H1 (cell line): ENCODE results near the gene TRIM68. TPM values are rescaled to one million over a fixed set of nuclear protein-coding genes. Genes with fewer than 3 reads are reported as not detected.

Experiments used
- CTCF ChIA-PET: fragments of 300-600 bp; sonication (Branson Sonifier 250); formaldehyde crosslinking; loops from one replicate; lab custom pipeline; 2021; ENCODE audit not compliant: partially characterized antibody; lab: Charles Lee
- POLR2A ChIA-PET: fragments of 300-600 bp; sonication (Branson Sonifier 250); formaldehyde crosslinking; loops from one replicate; lab custom pipeline; 2021; ENCODE audit warnings: inconsistent platforms; ENCODE audit not compliant: partially characterized antibody; lab: Charles Lee
- DNase-seq, 2 experiments: peaks; one replicate each; pipeline versions ENCODE4 v3.0.0 to v3.0.0-alpha.2; 2010 to 2022; ENCODE audit warnings: low spot score in 2 of 2, low read depth in 1 of 2, mixed read lengths in 1 of 2
- FAIRE-seq: peaks from 2 replicates; lab custom pipeline; 2011; peaks lifted over from hg19 to GRCh38; lab: Jason Lieb, UNC
- H2AFZ ChIP-seq: 2 replicates; pipeline ENCODE4 v1.8.1; 2012; ENCODE audit warnings: low read length, inconsistent platforms
- H2AK5ac ChIP-seq: 2 replicates; pipeline ENCODE4 v1.6.1; 2013; ENCODE audit warnings: low read depth, low read length
- H2BK120ac ChIP-seq: replicated peaks from 2 replicates; pipeline ENCODE3; 2013; ENCODE audit warnings: low read depth, low read length, inconsistent platforms
- H2BK12ac ChIP-seq: 2 replicates; pipeline ENCODE4 v1.6.1; 2013; ENCODE audit warnings: low read depth, low read length
- H2BK15ac ChIP-seq: 2 replicates; pipeline ENCODE4 v1.6.1; 2013; ENCODE audit warnings: low read length
- H2BK20ac ChIP-seq: 2 replicates; pipeline ENCODE4 v1.6.1; 2013; ENCODE audit warnings: low read length
- H2BK5ac ChIP-seq: 2 replicates; pipeline ENCODE4 v1.6.1; 2013; ENCODE audit warnings: low read depth, low read length
- H3K14ac ChIP-seq: 2 replicates; pipeline ENCODE4 v1.6.1; 2013; ENCODE audit warnings: inconsistent platforms; ENCODE audit not compliant: insufficient read length
- H3K18ac ChIP-seq: 2 replicates; pipeline ENCODE4 v1.6.1; 2013; ENCODE audit warnings: low read length; ENCODE audit errors: extremely low read depth
- H3K23ac ChIP-seq: 2 replicates; pipeline ENCODE4 v1.6.1; 2013; ENCODE audit warnings: inconsistent platforms; ENCODE audit not compliant: insufficient read length
- H3K23me2 ChIP-seq: 2 replicates; pipeline ENCODE4 v1.6.1; 2013; ENCODE audit warnings: low read depth, low read length
- H3K27ac ChIP-seq: 2 replicates; pipeline ENCODE4 v1.6.1; 2011; ENCODE audit warnings: low read depth, low read length, inconsistent platforms
- H3K27me3 ChIP-seq, 4 experiments: replicated peaks in 1 of 4; 1 replicate in 1 of 4; 2 replicates in 3 of 4; pipeline versions ENCODE4 v1.6.1 to v1.8.1; 2011 to 2013; ENCODE audit warnings: low read length in 3 of 4, mild to moderate bottlenecking in 3 of 4, inconsistent platforms in 2 of 4, mixed read lengths in 2 of 4, moderate library complexity in 1 of 4; ENCODE audit not compliant: control insufficient read depth in 3 of 4, insufficient read depth in 3 of 4; ENCODE audit errors: extremely low read depth in 1 of 4
- H3K36me3 ChIP-seq, 4 experiments: 2 replicates each; pipeline versions ENCODE4 v1.6.1 to v1.8.1; 2011 to 2013; ENCODE audit warnings: mild to moderate bottlenecking in 4 of 4, low read length in 3 of 4, moderate library complexity in 2 of 4, control low read depth in 1 of 4, inconsistent platforms in 1 of 4; ENCODE audit not compliant: insufficient read depth in 4 of 4, control insufficient read depth in 2 of 4
- H3K4ac ChIP-seq: replicated peaks from 2 replicates; pipeline ENCODE3; 2013; ENCODE audit warnings: low read length, low read depth, mixed read lengths, inconsistent platforms; ENCODE audit not compliant: insufficient read length
- H3K4me1 ChIP-seq, 4 experiments: replicated peaks in 1 of 4; 1 replicate in 1 of 4; 2 replicates in 3 of 4; pipeline versions ENCODE4 v1.6.1 to v1.8.1; 2011 to 2013; ENCODE audit warnings: low read length in 3 of 4, inconsistent platforms in 2 of 4, mixed read lengths in 1 of 4; ENCODE audit not compliant: insufficient read depth in 4 of 4, control insufficient read depth in 3 of 4
- H3K4me2 ChIP-seq, 2 experiments: 2 replicates each; pipeline versions ENCODE4 v1.6.1 to v1.8.1; 2011 to 2013; ENCODE audit warnings: low read depth in 2 of 2, low read length in 2 of 2, control low read depth in 1 of 2, inconsistent platforms in 1 of 2, mild to moderate bottlenecking in 1 of 2; ENCODE audit not compliant: insufficient read depth in 1 of 2
- H3K4me3 ChIP-seq, 4 experiments: fragments of 200-600, 300-600 bp in 1 of 4; sonication (generic), shearing (Covaris generic), sonication (Bioruptor Twin) in 1 of 4; 2 replicates each; pipeline versions ENCODE4 v1.5.1 to v1.8.1; 2011 to 2016; ENCODE audit warnings: low read length in 4 of 4, low read depth in 3 of 4, control low read depth in 2 of 4, inconsistent platforms in 2 of 4, mild to moderate bottlenecking in 2 of 4, mixed read lengths in 1 of 4, moderate library complexity in 1 of 4; ENCODE audit not compliant: insufficient read depth in 2 of 4; ENCODE audit errors: extremely low read depth in 1 of 4
- H3K56ac ChIP-seq: replicated peaks from 2 replicates; pipeline ENCODE3; 2013; ENCODE audit warnings: low read depth, mild to moderate bottlenecking, mixed read lengths, low read length, inconsistent platforms; ENCODE audit not compliant: insufficient read length
- H3K79me1 ChIP-seq: 2 replicates; pipeline ENCODE4 v1.6.1; 2013; ENCODE audit warnings: low read depth, low read length, control low read depth
- H3K79me2 ChIP-seq, 2 experiments: 2 replicates each; pipeline versions ENCODE4 v1.6.1 to v1.8.1; 2012 to 2013; ENCODE audit warnings: low read length in 2 of 2, mild to moderate bottlenecking in 2 of 2, inconsistent platforms in 1 of 2; ENCODE audit not compliant: insufficient read depth in 2 of 2, control insufficient read depth in 1 of 2
- H3K9ac ChIP-seq, 4 experiments: replicated peaks in 1 of 4; 1 replicate in 1 of 4; 2 replicates in 3 of 4; pipeline versions ENCODE4 v1.6.1 to v1.8.1; 2011 to 2013; ENCODE audit warnings: low read depth in 3 of 4, low read length in 3 of 4, control low read depth in 2 of 4, mild to moderate bottlenecking in 2 of 4, moderate library complexity in 2 of 4, inconsistent platforms in 1 of 4; ENCODE audit errors: extremely low read depth in 1 of 4
- H3K9me3 ChIP-seq, 2 experiments: 2 replicates each; pipeline versions ENCODE4 v1.6.1 to v1.8.1; 2012 to 2013; ENCODE audit warnings: mild to moderate bottlenecking in 2 of 2, moderate library complexity in 2 of 2, control low read depth in 1 of 2, inconsistent platforms in 1 of 2, low read depth in 1 of 2, low read length in 1 of 2, mixed read lengths in 1 of 2; ENCODE audit not compliant: insufficient read depth in 2 of 2
- H4K20me1 ChIP-seq, 2 experiments: replicated peaks in 1 of 2; 2 replicates each; pipeline versions ENCODE3 to v1.8.1; 2011 to 2013; ENCODE audit warnings: inconsistent platforms in 2 of 2, low read length in 2 of 2, mild to moderate bottlenecking in 1 of 2; ENCODE audit not compliant: insufficient read depth in 2 of 2, control insufficient read depth in 1 of 2
- H4K5ac ChIP-seq: 2 replicates; pipeline ENCODE4 v1.6.1; 2013; ENCODE audit warnings: low read length, low read depth, mixed read lengths, inconsistent platforms; ENCODE audit not compliant: insufficient read length
- H4K8ac ChIP-seq: 2 replicates; pipeline ENCODE4 v1.8.0; 2013; ENCODE audit warnings: mild to moderate bottlenecking, moderate library complexity, low read length, inconsistent platforms; ENCODE audit not compliant: insufficient read depth; ENCODE audit errors: extremely low read depth
- H4K91ac ChIP-seq: replicated peaks from 2 replicates; pipeline ENCODE3; 2013; ENCODE audit warnings: low read length, mixed read lengths, inconsistent platforms; ENCODE audit not compliant: insufficient read length
- CHD2 ChIP-seq: IDR thresholded peaks from 2 replicates; pipeline ENCODE4 v1.6.1; 2012; ENCODE audit warnings: low read length, improper control_type of control experiment
- CTBP2 ChIP-seq: IDR thresholded peaks from 2 replicates; pipeline ENCODE4 v1.7.0; 2011; ENCODE audit warnings: borderline replicate concordance, mild to moderate bottlenecking, moderate library complexity, mixed read lengths, low read length; ENCODE audit not compliant: insufficient read depth, insufficient read length
- POU5F1 ChIP-seq: IDR thresholded peaks from 2 replicates; pipeline ENCODE4 v1.6.1; 2011; ENCODE audit warnings: low read depth, mild to moderate bottlenecking, low read length, moderate library complexity
- RAD21 ChIP-seq, 2 experiments: IDR thresholded peaks in 1 of 2; conservative IDR thresholded peaks in 1 of 2; 2 replicates each; pipeline ENCODE4 v1.6.1; 2011; ENCODE audit warnings: low read depth in 2 of 2, low read length in 2 of 2, improper control_type of control experiment in 1 of 2, inconsistent platforms in 1 of 2, mild to moderate bottlenecking in 1 of 2, moderate library complexity in 1 of 2
- SRF ChIP-seq: IDR thresholded peaks from 2 replicates; pipeline ENCODE4 v1.6.1; 2011; ENCODE audit warnings: mild to moderate bottlenecking, low read depth, low read length, moderate library complexity
- WGBS, 2 experiments: shearing (Covaris generic) in 1 of 2; methylation state at CpG; one replicate each; pipeline versions ENCODE4 v1.1.6 to v1.1.7; 2013 to 2015; ENCODE audit warnings: low lambda C conversion rate in 2 of 2, mixed read lengths in 2 of 2, inconsistent platforms in 1 of 2, low coverage in 1 of 2, missing lambda C conversion rate in 1 of 2; ENCODE audit not compliant: insufficient replicate concordance in 2 of 2, insufficient coverage in 1 of 2, insufficient read length in 1 of 2; ENCODE audit errors: extremely low coverage in 1 of 2, missing lambda C conversion rate in 1 of 2; 5-methylcytosine and 5-hydroxymethylcytosine counted together
- polyA plus RNA-seq, 7 experiments: library from polyadenylated mRNA; depleted of rRNA in 3 of 7; stranded (reverse) in 5 of 7; unstranded in 2 of 7; fragments of >200 nt in 5 of 7; fragments of 200-250 nt in 2 of 7; gene quantifications; 1 replicate in 5 of 7; 2 replicates in 1 of 7; 4 replicates in 1 of 7; pipeline versions ENCODE4 v1.2.1 to v1.2.3, GENCODE V29; 2011 to 2013; ENCODE audit warnings: missing spikeins in 2 of 7, mixed read lengths in 2 of 7
- total RNA-seq: library from RNA; stranded (reverse); fragmentation: NEBNext Ultra II Directional; extraction: Animal tissue kit (Norgen Biotek cat#: 25700); gene quantifications from 2 replicates; pipeline ENCODE4 v1.2.1, GENCODE V29; 2021
- TF ChIP-seq, protein P1 (sequence below): IDR thresholded peaks from 2 replicates; pipeline ENCODE4 v1.6.1; 2011; ENCODE audit warnings: low read depth, mild to moderate bottlenecking, low read length; ENCODE audit not compliant: insufficient read depth

Gene TRIM68
- total and polyA plus RNA-seq, 2 of the 8 experiments (the other 6 are each of a cell fraction or from before 2014, with no cell fraction given): 3.4 to 5.7 TPM

DNA sequence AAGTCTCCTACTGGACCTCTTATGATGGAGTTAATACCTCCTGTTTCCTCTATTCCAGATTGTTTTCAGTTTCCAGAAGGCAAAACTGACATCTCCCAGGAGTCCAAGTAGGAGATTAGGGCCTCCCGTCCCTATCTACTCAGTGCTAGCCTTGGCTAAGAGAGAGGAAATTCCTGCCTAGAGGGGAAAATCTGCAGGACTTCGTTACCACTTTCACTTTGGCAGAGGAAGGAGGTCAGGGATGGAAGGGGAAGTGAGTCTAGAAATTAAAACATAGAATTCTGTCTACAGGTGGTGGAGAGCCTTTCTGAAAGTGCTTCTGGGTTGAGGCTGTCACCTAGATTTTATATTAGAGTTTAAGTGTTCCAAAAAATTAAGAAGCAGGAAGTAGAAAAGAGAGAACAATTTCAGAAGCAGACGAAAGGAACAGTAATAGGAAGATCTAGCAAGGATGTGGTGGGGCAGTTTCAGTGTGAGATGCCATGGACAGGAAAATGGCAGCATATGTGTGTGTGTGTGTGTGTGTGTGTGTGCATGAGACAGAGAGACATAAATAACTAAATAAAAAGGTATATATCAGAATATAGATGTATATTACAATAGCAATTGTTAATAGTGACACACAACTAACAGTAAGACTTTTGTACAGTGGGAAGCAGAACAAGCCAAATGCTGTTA is 2.4 kb upstream of the TRIM68 start:
- POLR2A ChIA-PET: no interaction called here
- Histone ChIP-seq H3K9me3 (no peaks in the 10 kb centered on the region), H3K79me1 (no peaks in the 10 kb centered on the region), H3K14ac (no peak overlapping the region), H2BK120ac (no peak overlapping the region), H2AFZ (no peak overlapping the region), H3K18ac (no peak overlapping the region), H4K91ac (no peak overlapping the region), H2BK12ac (no peak overlapping the region), H4K20me1 (no peaks in the 10 kb centered on the region), H3K23ac (no peak overlapping the region), H3K36me3 (no peaks in the 10 kb centered on the region), H2BK15ac (no peak overlapping the region), H3K27ac (no peak overlapping the region), H3K23me2 (peaks cover 2% of the 10 kb centered on the region; the same call in 1 of the 2 replicates), H3K9ac (no peak overlapping the region), H3K4me3 (no peak overlapping the region), H3K79me2 (no peaks in the 10 kb centered on the region), H3K4me1 (no peaks in the 10 kb centered on the region; a peak in 1 of 7 replicates), H3K56ac (no peak overlapping the region), H4K8ac (no peak overlapping the region)
- no peak for DNase-seq
- CTCF ChIA-PET: interaction anchor here (0.7 kb wide), 1 partner anchor 624 kb away, joined by 3 read pairs; the partner anchor contains the start of gene HBD
- TF ChIP-seq CHD2 (no peak), CTBP2 (no peak), POU5F1 (no peak), RAD21 (IDR thresholded peaks at IDR 0.05 in 1 of 2, conservative IDR thresholded peaks at IDR 0.05 in 1 of 2; ENCODE audit: low read depth in 2 of 2, low read length in 2 of 2) (no peak), SRF (no peak)
- TF ChIP-seq, protein P1, sequence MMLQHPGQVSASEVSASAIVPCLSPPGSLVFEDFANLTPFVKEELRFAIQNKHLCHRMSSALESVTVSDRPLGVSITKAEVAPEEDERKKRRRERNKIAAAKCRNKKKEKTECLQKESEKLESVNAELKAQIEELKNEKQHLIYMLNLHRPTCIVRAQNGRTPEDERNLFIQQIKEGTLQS: no peak
- TF ChIP-seq, all 59 proteins: peak for 0
- Histone ChIP-seq H2BK5ac (no peak overlapping the region), H3K4me2 (no peak overlapping the region), H3K27me3 (no peaks in the 10 kb centered on the region), H2BK20ac (no peak overlapping the region), H3K4ac (no peak overlapping the region), H4K5ac (no peak overlapping the region), H2AK5ac (no peak overlapping the region)
- WGBS, 2 experiments: 86% methylated on average over 3 of the region's 3 CpGs; no CpG with 5 or more reads in 1 of the 2 experiments
- no peak for FAIRE-seq
